GM12878 (cell line): ENCODE results near the gene CLK2. TPM values are rescaled to one million over a fixed set of nuclear protein-coding genes. Genes with fewer than 3 reads are reported as not detected.

Source experiments
- CBX3 ChIP-seq: fragments of 200-600 bp; sonication (generic); IDR thresholded peaks from 2 replicates; pipeline ENCODE4 v1.6.1; 2016; ENCODE audit warnings: low read depth, borderline replicate concordance
- CUX1 ChIP-seq: IDR thresholded peaks from 2 replicates; pipeline ENCODE4 v1.6.1; 2012; ENCODE audit warnings: improper control_type of control experiment, low read depth, low read length; ENCODE audit not compliant: insufficient replicate concordance
- POLR2AphosphoS5 ChIP-seq: IDR thresholded peaks from 2 replicates; pipeline ENCODE4 v1.6.1; 2011; ENCODE audit warnings: mild to moderate bottlenecking, low read length, inconsistent platforms
- TARDBP ChIP-seq: IDR thresholded peaks from 2 replicates; pipeline ENCODE4 v1.6.1; 2016; ENCODE audit warnings: borderline replicate concordance
- ZNF592 ChIP-seq: fragments of 450-650 bp; IDR thresholded peaks from 2 replicates; pipeline ENCODE4 v1.6.1; 2017; ENCODE audit warnings: mild to moderate bottlenecking, moderate library complexity
- polyA plus RNA-seq, 11 experiments: library from polyadenylated mRNA; depleted of rRNA in 4 of 11; unstranded in 6 of 11; stranded (reverse) in 5 of 11; fragments of >200 nt; fragmentation: Nextera tagmentation in 4 of 11; fragmentation: Illumina TruSeq in 1 of 11; extraction: Ambion mirVana in 4 of 11; extraction: Trizol in 1 of 11; gene quantifications; 1 replicate in 1 of 11; 2 replicates in 10 of 11; pipeline versions ENCODE4 v1.2.1 to v1.2.3, GENCODE V29; 2011 to 2016; ENCODE audit warnings: inconsistent platforms in 2 of 11, missing spikeins in 2 of 11, low read depth in 1 of 11
- total RNA-seq, 4 experiments: library from RNA; depleted of rRNA in 3 of 4; stranded (reverse); fragments of >200 nt in 3 of 4; fragmentation: Illumina TruSeq in 1 of 4; extraction: Trizol in 1 of 4; gene quantifications; 2 replicates each; pipeline versions ENCODE4 v1.2.1 to v1.2.3, GENCODE V29; 2013 to 2021

CLK2 gene
- total and polyA plus RNA-seq, 10 of the 15 experiments (the other 5 are each of a cell fraction or from before 2014, with no cell fraction given) = 11.1 to 83.7 (median 36.7) TPM

GRCh38 chr1:155244368-155245162 is 28.7 kb downstream of the CLK2 start (continued):
- no peak for TF ChIP-seq CUX1
- no peak for TF ChIP-seq CBX3
- TF ChIP-seq TARDBP = peak; percentile 96
- no peak for TF ChIP-seq ZNF592
- TF ChIP-seq POLR2AphosphoS5 = peak; percentile 97
